ENCODE results near the gene DEPDC7.
"Not testable (repeated sequence)": the region's sequence is repeated elsewhere in the genome, so short reads cannot be mapped to it uniquely, and the experiment has no call there.

The DEPDC7 gene

GRCh38 chr11:33015621-33016551, at the start of gene DEPDC7:
Gene DEPDC7, plus strand, starts transcription at chr11:33015878. Its CDS starts 78 bp downstream, at chr11:33015956.
- DNase-seq, result peak; percentile 76

- no peak for DNase-seq
These were observed 47.1 kb upstream of the DEPDC7 start for GRCh38 chr11:32968541-32968940.

GRCh38 chr11:32972233-32972632, 43.4 kb upstream of the DEPDC7 start:
- DNase-seq, result not testable (repeated sequence)

DNA sequence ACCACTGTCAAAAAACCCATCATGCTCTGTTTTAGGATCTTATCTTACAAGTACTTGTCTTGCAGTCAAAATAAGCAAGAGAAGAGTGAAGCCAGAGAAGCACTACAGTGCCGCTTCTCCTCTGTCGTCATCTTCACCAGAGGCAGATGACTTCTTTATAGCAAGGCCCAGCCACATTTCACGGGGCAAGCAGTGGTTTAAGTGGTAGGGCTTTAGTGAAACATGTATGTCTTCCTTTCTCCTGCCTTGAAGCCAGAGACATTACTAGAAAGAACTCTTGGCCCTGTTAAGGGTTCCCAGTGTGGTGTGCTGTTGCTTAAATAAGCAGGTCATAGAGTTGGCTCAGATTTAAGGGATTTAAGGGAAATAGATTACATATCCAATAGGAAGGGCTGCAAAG, 42.9 kb upstream of the DEPDC7 start:
- DNase-seq, result no peak

DNA sequence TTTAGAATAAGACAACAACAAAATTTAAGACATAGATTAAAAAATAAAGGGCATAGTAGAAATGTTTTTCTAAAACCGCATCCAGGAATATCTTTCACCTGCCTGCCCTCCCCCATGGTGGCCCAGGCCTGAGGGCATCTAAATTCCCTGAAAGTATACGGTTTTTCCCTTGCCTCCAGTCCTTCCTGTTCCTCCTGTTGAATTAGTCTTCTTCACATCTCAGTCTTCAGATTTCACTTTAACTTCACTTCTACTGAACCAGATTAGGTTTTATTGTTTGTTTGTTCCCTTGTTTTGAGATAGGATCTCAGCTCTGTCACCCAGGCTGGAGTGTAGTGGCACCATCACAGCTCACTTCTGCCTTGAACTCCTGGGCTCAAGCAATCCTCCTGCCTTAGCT, 33.1 kb upstream of the DEPDC7 start:
- no peak for DNase-seq

DNA sequence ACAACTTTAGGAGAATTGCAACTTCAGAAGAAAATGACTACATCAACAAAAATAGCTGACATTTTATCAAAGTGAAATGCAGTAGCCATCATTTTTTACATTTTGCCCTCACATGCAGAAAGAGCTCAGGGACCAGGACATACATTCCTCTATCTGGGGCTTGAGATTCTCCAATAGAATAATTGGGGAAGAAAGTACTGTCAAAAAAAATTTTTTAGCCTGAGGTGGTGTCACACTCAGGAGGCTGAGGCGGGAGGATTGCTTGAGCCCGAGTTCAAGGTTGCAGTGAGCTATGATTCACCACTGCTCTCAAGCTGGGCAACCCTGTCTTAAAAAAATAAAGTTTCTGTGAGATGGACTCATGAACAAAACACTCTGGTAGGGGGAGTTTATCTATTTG, 32.2 kb upstream of the DEPDC7 start:
- no peak for DNase-seq

DNA sequence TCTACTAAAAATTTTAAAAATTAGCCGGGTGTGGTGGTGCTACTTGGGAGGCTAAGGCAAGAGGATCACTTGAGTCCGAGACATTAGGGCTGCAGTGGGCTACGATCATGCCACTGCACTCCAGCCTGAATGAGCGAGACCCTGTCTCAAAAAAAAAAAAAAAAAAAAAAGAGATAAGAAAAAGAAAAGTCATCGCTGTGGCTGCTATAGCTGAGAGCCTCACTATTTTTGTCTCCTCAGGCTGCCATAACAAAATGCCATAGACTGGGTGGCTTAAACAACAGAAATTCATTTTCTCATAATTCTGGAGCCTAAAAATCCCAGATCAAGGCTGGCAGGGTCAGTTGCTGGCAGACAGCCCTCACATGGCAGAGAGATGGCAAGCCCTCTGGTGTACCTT, 30.1 kb upstream of the DEPDC7 start:
- no peak for DNase-seq

- no peak for DNase-seq
These were observed 27.8 kb upstream of the DEPDC7 start for GRCh38 chr11:32987851-32988250.

DNA sequence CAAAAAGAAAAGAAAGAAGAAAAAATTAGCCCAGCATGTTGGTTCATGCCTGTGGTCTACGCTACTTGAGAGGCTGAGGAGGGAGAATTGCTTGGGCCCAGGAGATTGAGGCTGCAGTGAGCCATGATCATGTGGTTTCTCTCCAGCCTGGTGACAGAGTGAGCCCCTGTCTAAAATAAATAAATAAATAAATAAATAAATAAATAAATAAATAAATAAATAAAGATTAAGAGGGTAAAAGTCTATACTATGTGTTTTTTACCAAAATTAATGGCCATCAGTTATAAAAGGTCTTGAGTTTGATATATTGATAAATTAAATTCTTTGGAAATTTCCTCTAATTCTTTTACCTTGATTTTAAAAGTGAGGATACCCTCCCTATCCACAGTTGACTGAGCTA, 25.2 kb upstream of the DEPDC7 start:
- DNase-seq, result no peak

- DNase-seq, result no peak
These were observed 24.3 kb upstream of the DEPDC7 start for GRCh38 chr11:32991427-32991826.

DNA sequence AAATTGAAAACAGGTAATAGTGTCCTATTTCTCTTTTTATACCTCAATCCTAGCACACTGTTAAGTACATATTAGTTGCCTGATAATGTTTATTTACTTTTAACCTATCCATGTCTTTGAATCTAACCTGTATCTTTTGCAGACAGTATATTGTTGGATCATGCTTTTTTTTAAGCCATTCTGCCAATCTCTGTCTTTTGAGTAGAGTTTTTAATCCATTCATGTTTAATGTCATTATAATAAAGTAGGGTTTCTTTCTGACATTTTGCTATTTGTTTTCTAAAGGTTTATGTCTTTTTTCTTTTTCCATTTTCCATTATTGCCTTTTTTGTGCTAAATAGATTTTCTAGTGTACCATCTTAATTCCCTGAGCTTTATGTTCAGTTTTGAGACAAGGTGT, 23.8 kb upstream of the DEPDC7 start:
- no peak for DNase-seq

- no peak for DNase-seq
These were observed 15.5 kb upstream of the DEPDC7 start for GRCh38 chr11:33000181-33000580.

DNA sequence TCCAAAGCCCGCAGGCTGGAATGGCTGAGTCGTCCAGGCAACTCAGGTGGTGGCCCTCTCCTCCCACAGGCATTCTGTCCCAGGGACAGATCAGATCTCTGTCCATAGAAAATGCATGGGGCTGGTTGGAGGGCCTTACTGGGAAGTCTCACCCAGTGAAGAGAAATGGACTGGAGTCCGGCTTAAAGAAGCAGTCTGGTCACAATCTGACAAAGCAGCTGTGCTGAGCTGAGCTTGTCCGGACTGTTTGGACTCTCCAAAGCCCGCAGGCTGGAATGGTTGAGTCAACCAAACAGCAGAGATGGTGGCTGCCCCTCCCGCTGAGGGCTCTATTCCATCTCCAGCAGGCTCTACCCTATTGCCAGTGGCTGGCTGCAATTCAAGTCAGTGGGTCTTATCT, 14.4 kb upstream of the DEPDC7 start:
- DNase-seq, result no peak

- DNase-seq, result no peak
These were observed 13.7 kb upstream of the DEPDC7 start for GRCh38 chr11:33001751-33002542.

GRCh38 chr11:33005175-33005574, 10.5 kb upstream of the DEPDC7 start:
- no peak for DNase-seq

DNA sequence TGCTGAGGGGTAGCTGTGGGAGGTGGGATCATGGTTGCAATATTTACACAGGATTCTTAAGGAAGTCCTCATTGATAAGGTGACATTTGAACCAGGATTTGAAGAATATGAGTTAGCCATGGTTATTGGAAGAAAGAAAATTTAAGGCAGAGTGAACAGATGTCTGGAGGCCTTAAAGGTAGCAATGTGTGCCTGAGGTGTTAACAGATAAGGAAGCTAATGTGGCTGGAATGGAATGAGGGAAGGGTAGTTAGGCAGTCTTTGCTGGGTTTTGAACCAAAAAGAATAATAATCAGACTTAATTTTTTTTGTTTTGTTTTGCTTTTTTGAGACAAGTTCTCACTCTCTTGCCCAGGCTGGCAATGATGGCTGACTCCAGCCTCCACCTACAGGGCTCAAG, 9.7 kb upstream of the DEPDC7 start:
- no peak for DNase-seq

DNA sequence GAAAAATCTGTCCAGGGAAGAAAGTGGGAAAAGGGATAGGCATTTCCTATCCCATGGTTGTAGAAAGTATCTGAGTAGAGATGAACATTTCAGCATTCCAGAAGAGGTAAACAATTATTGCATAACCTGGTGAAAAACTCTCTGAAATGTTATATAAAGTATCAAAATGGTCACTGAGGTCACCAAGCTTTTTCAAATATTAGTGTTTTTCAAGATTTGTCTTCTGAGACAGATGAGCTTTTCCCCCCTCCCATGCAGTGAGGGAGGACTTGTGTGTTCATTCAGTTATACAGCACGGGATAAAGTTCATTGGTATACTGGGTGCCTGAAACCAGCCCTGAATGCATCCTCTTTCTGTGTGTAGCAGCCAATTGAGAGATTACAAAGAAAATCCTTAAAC, 1.9 kb upstream of the DEPDC7 start:
- DNase-seq, result no peak

GRCh38 chr11:33016654-33017053, 976 bp downstream of the DEPDC7 start:
- no peak for DNase-seq

GRCh38 chr11:33017478-33017877, 1.8 kb downstream of the DEPDC7 start:
- no peak for DNase-seq

- DNase-seq, result no peak
These were observed 2.3 kb downstream of the DEPDC7 start for GRCh38 chr11:33017965-33018364.

DNA sequence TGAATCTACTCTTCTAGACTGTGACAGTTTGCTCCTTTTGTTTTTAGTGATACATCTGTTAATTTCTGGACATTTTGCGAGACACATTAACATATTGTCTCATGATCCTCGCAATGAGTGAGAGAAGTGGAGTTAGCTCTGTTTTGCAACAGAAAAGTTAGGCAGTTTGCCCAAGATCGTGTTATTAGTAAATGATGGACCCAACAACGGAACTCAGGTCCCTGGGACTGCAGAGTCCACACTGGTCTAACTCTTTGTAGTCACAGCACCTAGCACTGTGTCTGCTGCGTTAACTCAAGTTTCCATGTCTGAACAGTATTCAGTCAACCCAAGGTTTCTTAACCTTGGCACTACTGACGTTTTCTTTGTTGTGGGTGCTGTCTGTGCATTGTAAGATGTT, 3.2 kb downstream of the DEPDC7 start:
- DNase-seq, result no peak

GRCh38 chr11:33021501-33021900, 5.8 kb downstream of the DEPDC7 start:
- no peak for DNase-seq

- DNase-seq, result no peak
These were observed 6.3 kb downstream of the DEPDC7 start for GRCh38 chr11:33021937-33022336.

DNA sequence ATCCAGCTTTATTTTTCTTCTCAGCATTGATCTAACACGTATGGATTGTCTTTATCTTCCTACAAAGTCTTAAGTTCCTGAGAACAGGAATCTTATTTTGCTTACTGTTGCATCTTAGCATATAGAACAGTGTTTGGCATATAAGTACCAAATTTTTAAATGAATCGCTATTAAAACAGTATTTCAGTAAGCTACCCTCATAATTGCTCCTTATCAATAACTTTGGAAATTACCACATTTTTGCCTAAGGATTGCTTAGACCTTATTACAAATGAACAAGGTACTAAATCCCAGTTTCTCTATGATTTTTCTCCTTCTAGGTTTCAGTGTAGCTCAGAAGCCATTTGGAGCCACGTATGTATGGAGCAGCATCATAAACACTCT, 9.7 kb downstream of the DEPDC7 start:
- DNase-seq, result no peak

Data from stimulated activated CD4-positive, alpha-beta T cell treated with anti-CD3 and anti-CD28 coated beads, Interleukin-12 subunit alpha, Interleukin-12 subunit beta, amount 100 ng/mL, for 4 hours (primary cell).